ENCODE measurements around the gene TTYH1. TPM values are rescaled to one million over a fixed set of nuclear protein-coding genes. Genes with fewer than 3 reads are reported as not detected.

The TTYH1 gene
- total and polyA plus RNA-seq, 2 of the 8 experiments (the other 6 are each of a cell fraction or from before 2014, with no cell fraction given), result 26.7 to 46.5 TPM

GRCh38 chr19:54454781-54455675 lies 39.8 kb downstream of the TTYH1 start:
- POLR2A ChIA-PET (ENCODE audit: partially characterized antibody), result interaction anchor here (0.8 to 10.3 kb wide), 7 partner anchors 6 to 40 kb away, joined by 3 to 129 read pairs (median 3); partner anchors contain the start of genes LENG9 and TTYH1
- peaks cover 10 to 37% of the 10 kb centered on the region in 2 experiments for H3K79me2 ChIP-seq (ENCODE audit: control insufficient read depth in 1 of 2, insufficient read depth in 2 of 2, low read length in 2 of 2)
- no peaks in the 10 kb centered on the region for H3K9me3 ChIP-seq (ENCODE audit: insufficient read depth in 2 of 2, low read depth in 1 of 2, low read length in 1 of 2)
- no peak overlapping the region for H3K23ac ChIP-seq (ENCODE audit: insufficient read length)
- no peak overlapping the region for H2BK5ac ChIP-seq (ENCODE audit: low read depth, low read length)
- H4K5ac ChIP-seq (ENCODE audit: insufficient read length, low read depth, low read length), result no peak overlapping the region
- H3K14ac ChIP-seq (ENCODE audit: insufficient read length), result no peak overlapping the region
- H2BK12ac ChIP-seq (ENCODE audit: low read depth, low read length), result no peak overlapping the region
- no peak overlapping the region for H3K18ac ChIP-seq (ENCODE audit: extremely low read depth, low read length)
- H3K36me3 ChIP-seq (ENCODE audit: control insufficient read depth in 2 of 4, insufficient read depth in 4 of 4, low read length in 3 of 4), result peaks cover 55 to 76% (median 72%) of the 10 kb centered on the region in 4 experiments
- no peaks in the 10 kb centered on the region for H3K27me3 ChIP-seq (replicated peaks in 1 of 4; ENCODE audit: control insufficient read depth in 3 of 4, extremely low read depth in 1 of 4, insufficient read depth in 3 of 4, low read length in 3 of 4)
- H3K9ac ChIP-seq (replicated peaks in 1 of 4; ENCODE audit: extremely low read depth in 1 of 4, low read depth in 3 of 4, low read length in 3 of 4), result no peak overlapping the region
- CTCF ChIA-PET (ENCODE audit: partially characterized antibody), result interaction anchor here (0.6 to 3.7 kb wide), 3 partner anchors 16 to 108 kb away, joined by 3 to 19 read pairs (median 4); no protein-coding TSS in a partner anchor
- no peak overlapping the region for H2BK120ac ChIP-seq (replicated peaks; ENCODE audit: low read depth, low read length)
- no peak for FAIRE-seq
- 94% methylated on average over 23 of the region's 33 CpGs; no CpG with 5 or more reads in 1 of the 2 experiments for WGBS, 2 experiments (ENCODE audit: extremely low coverage in 1 of 2, insufficient coverage in 1 of 2, insufficient read length in 1 of 2, insufficient replicate concordance in 2 of 2, low coverage in 1 of 2, low lambda C conversion rate in 2 of 2, missing lambda C conversion rate in 1 of 2)
- no peak overlapping the region for H4K8ac ChIP-seq (ENCODE audit: extremely low read depth, insufficient read depth, low read length)
- no peaks in the 10 kb centered on the region; the same call in 1 of the 2 replicates for H3K23me2 ChIP-seq (ENCODE audit: low read depth, low read length)
- H2BK15ac ChIP-seq (ENCODE audit: low read length), result no peak overlapping the region
- no peak overlapping the region for H3K4me3 ChIP-seq (ENCODE audit: extremely low read depth in 1 of 4, insufficient read depth in 2 of 4, low read depth in 3 of 4, low read length in 4 of 4)
- no peak overlapping the region for H3K4ac ChIP-seq (replicated peaks; ENCODE audit: insufficient read length, low read depth, low read length)
- H3K4me1 ChIP-seq (replicated peaks in 1 of 4; ENCODE audit: control insufficient read depth in 3 of 4, insufficient read depth in 4 of 4, low read length in 3 of 4), result peaks cover 0 to 1% (median 0%) of the 10 kb centered on the region in 4 experiments; a peak in 4 of 7 replicates
- no peak overlapping the region for H3K27ac ChIP-seq (ENCODE audit: low read depth, low read length)
- H4K20me1 ChIP-seq (replicated peaks in 1 of 2; ENCODE audit: control insufficient read depth in 1 of 2, insufficient read depth in 2 of 2, low read length in 2 of 2), result peaks cover 20 to 66% of the 10 kb centered on the region in 2 experiments
- DNase-seq (ENCODE audit: low read depth in 1 of 2, low spot score in 2 of 2), result no peak
- no peak overlapping the region for H3K4me2 ChIP-seq (ENCODE audit: insufficient read depth in 1 of 2, low read depth in 2 of 2, low read length in 2 of 2)
- no peak overlapping the region for H2AK5ac ChIP-seq (ENCODE audit: low read depth, low read length)
- peaks cover 27% of the 10 kb centered on the region for H3K79me1 ChIP-seq (ENCODE audit: low read depth, low read length)
- H2AFZ ChIP-seq (ENCODE audit: low read length), result no peak overlapping the region
- H3K56ac ChIP-seq (replicated peaks; ENCODE audit: insufficient read length, low read depth, low read length), result no peak overlapping the region
- no peak overlapping the region for H2BK20ac ChIP-seq (ENCODE audit: low read length)
- no peak overlapping the region for H4K91ac ChIP-seq (replicated peaks; ENCODE audit: insufficient read length, low read length)
- TF ChIP-seq KDM5A (IDR thresholded peaks at IDR 0.05; ENCODE audit: low read length), result no peak

Measured in H1 (cell line).